G401.6 (cell line): Measurements from ENCODE around the gene BBIP1.

Experiments
- FAIRE-seq: peaks from 2 replicates; lab custom pipeline; 2012; peaks lifted over from hg19 to GRCh38; lab: Jason Lieb, UNC

BBIP1 gene, protein sequence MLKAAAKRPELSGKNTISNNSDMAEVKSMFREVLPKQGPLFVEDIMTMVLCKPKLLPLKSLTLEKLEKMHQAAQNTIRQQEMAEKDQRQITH

DNA sequence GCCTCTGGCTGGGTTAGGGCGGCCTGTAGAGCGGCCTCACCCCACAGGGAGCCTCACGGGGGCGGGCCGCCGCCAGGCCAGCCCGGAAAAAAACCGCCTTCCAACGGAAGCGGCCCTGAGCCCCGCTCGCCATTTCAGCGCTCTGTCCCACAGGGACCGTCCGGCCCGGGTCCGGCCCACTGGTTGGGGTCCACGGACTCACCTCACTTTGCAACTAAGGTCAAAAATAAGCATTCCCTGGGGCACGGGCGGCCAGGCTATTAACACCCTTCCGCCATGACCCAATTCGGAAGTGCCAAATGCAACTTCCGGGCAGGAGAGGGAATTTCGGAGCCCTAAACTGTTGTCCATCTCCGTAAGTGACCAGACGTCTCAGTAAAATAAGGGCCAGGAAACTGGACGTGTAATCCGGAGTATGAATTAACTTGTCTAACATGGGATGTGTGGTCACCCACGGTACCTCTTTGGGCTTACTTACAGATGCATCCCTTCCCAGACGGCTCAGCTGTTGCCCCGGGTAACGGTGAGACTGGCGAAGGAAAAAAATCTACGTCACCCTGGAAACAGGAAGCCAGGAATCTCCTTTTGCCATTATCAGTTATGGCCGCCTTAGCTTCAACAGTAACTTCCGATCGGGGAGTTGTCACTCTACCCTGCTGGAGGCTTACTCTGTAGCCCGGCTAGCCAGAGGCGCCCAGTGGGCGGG lies at the start of gene BBIP1:
Gene BBIP1 (minus strand): TSS at position 538 of the 706 bp plus-strand sequence. CDS start 1,023 bp downstream, outside the sequence.
- peak; percentile 99 for FAIRE-seq

DNA sequence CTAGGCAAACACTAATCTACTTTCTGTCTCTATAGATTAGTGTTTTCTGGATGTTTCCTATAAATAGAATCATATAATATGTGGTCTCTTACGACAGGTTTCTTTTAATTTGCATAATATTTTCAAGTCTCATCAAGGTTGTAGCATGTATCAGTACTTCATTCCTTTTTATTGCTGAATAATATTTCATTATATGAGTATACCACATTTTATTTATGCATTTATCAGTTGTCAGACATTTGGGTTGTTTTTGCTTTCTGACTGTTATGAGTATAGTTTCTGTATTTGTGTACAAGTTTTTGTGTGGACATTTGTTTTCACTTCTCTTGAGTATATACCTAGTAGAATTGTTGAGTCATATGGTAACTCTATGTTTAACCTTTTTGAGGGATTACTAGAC lies 48.7 kb upstream of the BBIP1 start:
- peak; percentile 66 for FAIRE-seq

DNA sequence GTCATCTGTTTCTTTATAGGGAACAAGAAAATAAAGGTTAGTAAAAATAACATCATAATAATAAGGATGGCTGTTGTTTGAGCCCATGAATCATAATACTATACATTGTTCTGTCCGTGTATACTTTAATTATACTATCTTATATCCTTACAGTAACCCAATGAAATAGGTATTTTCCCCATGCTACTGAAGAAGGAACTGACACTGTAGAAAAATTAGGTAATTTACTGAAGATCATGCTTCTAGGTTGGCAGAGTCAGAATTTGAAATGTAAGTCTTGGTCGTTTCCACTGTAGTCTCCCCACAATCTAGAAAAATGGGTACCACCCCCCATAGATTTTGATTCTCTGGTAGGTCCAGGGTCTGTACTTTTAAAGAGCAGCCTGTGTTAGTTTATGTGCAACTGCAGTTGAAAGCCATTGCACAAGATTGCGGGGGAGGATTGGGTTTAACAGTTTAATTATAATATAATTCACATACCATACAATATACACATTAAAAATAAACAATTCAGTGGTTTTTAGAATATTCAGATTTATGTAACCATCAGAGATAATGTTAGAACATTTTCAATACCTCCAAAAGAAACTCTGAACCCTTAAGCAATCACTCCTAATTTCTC lies 48.1 kb upstream of the BBIP1 start:
- no peak for FAIRE-seq

DNA sequence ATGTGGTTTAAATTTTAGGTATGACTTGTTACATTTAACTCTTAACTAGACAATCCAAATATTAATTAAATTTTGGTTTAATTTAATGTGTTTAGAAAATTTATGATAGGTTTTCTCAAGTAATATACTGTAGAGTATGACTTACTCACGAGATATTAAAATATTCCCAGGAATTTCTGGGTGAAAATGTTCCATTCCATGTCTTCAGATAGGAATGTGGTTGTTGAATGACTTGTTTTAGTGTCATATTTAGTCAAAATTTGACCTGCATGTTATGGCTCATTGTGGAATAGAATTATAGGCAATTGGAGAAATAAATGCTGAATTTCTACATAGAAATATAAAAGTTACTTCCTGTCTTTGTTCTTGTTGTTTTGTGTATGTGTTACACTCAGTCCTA lies 47.2 kb upstream of the BBIP1 start:
- peak; percentile 66 for FAIRE-seq

DNA sequence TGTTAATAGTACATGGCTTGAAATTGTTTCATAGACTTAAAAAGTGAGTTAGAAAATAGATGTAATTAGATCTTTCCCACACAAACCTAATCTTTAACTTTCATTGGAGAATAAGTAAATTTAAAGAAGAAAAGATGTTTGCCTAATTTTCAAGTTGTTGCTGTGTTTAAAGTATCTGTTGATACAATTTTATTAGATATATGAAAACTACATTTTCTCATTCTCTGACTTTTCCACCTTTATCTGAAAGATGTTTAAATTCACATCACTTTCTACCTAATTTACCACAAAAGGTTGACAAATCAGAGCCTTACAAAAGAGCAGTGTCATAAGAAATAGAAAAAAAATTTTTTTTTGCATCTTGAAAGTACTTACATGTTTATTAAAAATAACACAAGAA lies 46.2 kb upstream of the BBIP1 start:
- FAIRE-seq = peak; percentile 63

DNA sequence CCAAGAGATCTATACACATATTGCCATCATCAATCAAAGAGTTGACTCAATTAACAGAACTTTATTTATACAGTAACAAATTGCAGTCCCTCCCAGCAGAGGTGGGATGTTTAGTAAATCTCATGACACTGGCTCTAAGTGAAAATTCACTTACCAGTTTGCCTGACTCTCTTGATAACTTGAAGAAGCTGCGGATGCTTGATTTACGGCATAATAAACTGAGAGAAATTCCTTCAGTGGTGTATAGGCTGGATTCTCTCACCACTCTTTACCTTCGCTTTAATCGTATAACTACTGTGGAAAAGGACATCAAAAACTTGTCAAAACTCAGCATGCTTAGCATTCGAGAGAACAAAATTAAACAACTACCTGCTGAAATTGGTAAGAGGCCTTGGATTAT lies 45.7 kb upstream of the BBIP1 start:
- FAIRE-seq = no peak

DNA sequence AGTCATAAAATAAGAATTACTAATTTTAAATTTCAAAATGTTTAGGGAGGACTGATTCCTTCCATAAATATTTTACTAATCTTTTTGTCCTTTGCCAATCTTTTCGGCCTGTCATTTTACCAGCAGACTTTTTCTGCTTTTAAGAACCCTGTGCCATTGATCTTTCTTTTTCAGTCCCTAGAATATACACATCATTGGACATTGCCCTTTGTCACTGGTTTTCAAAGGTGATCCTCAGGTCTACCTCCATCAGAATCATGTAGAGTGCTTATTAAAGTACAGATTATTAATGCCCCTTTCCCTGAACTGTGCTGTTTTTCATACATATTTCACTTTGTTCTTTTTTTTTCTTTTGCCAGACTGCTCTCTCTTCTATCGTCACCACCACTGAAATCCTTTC lies 44.2 kb upstream of the BBIP1 start:
- FAIRE-seq = no peak

DNA sequence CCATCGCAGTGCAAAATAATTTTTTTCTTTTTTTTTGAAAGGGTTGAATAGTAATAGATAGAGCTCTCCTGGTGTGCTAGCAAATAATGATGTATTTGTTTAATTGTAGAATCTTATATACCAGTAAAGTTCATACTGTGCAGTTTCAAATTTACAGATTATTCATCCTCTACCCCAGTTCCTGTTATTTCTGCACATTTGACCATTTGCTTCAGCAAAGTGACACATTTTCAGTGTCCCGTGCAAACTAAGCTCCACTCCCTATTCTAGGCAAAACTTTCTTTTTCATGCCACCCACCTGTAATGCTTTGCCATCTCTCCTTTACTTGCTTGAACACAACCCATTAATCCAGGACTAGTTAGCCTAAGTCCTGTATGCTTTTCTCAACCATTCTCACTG lies 43.5 kb upstream of the BBIP1 start:
- FAIRE-seq = no peak

DNA sequence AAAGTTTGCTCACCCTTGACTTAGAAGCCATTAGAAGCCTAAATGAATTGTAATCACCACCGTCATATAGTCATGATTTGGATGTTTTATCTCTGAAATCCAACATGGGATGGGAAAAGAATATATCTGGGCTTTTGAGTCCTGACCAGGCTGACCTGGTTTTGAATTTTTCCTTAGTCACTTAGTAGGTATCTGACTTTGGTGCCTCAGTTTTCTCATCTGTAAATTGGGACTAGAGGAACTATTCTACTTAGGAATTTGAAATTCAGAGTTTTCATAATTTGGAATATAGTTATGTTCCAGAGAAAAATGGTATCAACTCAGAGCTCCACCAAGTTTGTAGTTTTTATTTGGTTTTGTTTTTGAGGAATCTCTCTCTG lies 41.3 kb upstream of the BBIP1 start:
- FAIRE-seq = no peak

DNA sequence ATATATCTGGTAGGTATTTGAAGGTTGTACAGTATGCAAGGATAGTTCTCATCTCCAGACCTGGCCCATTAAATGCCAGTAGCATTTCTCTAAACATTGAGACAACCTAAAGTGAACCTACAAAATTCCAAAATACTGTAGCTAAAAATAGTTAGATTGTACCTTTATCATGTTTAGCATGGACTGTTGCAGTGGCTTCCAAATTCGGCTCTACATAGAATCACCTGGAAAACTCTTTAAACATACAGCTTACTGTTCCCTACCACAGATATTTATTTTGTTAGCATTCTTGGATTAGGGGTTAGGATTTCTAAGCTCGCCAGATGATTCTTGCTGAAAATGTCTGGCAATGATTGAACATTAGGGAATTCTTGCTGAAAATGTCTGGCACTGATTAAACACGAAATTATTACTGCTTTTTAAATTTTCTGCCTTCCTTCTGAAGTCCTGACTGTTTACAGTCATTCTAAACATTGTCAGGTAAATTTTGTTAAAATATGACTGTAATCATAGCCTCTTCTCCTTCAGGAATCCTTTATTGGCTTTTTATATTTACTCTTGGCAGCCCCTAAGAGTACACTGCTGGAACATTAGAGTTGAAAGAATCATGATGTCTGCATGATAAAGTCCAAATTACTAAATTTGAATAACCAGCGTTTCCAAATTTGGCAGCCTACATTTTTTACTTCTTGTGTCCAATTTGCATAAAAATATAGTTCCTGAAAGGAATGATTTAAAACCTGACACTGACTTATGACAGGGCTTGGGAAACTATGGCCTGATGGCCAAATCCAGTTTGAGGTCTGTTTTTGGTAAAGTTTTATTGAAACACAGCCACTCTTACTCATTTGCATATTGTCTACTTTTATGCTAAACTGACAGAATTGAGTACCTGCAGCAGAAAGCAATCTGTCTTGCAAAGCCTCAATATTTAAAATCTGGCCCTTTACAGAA lies 40.7 kb upstream of the BBIP1 start:
- FAIRE-seq = no peak

DNA sequence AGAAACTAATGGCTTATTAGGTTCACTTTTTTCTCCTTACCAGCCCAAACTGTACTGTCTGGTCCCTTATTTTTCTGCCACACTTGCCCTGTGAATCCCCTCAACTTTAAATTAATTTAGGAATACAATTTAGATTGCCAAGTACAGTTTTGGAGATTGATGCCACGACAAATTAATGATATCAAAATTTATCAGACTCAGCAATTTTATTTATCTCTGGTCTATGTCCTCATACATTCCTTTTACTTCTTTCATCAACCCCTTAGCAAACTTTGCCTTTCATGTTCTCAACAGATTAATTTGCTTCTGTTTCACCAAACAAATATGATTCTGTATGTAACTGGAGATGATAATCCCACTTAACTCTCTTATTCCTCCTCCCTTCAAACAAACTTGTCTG lies 38.6 kb upstream of the BBIP1 start:
- FAIRE-seq = no peak

DNA sequence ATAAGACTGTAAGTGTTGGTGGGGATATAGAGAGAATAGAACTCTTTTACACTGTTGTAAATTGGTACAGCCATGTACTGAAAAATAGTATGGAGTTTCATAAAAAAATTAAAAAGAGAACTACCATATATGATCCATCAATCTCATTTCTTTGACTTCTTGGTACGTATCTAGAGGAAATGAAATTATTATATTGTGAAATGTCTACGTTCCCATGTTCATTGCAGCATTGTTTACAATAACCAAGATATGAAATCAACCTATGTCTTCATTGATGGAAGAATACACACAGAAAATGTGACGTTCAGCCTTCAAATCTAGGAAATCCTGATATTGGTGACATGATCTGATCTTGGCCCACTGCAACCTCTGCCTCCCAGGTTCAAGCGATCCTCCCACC lies 32.4 kb upstream of the BBIP1 start:
- no peak for FAIRE-seq

DNA sequence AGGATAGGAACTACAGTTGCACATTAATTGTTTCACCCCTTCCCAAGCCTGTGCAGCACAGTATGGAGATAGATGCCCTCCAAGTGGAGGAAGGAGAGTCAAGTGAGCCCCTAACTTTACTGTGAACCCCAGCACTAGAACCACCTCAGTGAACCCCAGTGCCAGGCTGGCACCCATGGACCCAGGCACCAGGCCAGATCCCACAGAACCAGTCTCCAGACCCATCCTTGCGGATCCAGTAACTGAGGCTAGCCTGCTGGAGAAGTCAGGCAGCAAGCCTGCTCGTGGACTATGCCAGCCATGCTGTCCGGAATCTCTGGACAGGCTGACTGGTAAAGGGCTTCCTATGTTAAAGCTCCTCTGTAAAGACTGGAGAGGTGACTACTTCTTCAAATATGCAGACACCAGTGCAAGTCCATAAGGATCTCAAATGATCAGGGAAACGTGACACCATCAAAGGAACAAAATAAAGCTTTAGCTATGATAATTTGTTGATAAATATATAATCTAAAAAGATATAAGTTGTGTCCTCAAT lies 28.1 kb upstream of the BBIP1 start:
- FAIRE-seq = no peak

DNA sequence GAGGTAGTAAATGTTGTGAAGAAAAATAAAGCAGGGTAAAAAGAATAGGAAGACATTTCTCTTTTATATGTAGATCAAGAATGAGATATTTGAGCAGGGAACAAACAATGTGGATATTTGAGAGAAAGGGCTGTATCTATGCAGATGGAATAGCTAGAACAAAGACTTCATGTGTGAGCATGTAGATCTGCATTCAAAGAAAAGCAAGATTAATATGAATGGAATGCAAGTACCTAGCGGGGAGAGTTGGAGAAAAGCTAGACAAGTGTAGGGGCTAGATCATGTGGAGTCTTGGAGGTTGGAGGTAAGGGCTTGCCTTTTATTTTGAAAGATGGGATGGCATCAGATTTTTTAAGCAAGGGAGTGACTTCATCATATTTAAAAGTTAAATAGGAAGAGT lies 27.5 kb upstream of the BBIP1 start:
- no peak for FAIRE-seq

DNA sequence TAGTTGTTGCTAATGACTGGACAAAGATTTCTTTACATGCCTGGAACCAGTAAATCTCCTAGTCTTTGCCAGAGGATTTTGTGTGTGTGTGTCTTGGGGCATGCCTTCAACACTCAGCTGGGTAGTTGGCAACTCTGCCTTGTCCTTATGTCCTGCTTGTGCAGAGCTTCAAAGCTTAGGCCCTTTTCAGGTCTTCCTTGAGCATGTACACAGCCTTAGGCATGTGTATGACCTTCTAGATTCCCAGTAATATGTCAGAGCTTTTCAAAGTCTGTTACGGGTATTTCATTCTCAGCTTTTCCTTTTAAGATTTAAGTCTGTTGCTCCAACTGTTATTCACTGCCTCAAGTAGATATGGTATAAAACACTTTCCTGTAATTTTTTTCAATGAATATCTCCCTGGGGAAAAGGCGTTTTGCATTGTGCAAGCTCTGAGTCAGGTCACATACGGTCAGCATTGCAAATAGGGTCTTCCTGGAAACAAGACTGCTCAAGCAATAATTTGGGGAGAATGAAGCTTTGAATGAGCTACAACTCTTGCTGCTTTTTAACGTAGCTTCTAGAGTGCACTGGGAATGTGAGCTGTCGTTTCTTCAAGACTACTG lies 25.9 kb upstream of the BBIP1 start:
- no peak for FAIRE-seq

DNA sequence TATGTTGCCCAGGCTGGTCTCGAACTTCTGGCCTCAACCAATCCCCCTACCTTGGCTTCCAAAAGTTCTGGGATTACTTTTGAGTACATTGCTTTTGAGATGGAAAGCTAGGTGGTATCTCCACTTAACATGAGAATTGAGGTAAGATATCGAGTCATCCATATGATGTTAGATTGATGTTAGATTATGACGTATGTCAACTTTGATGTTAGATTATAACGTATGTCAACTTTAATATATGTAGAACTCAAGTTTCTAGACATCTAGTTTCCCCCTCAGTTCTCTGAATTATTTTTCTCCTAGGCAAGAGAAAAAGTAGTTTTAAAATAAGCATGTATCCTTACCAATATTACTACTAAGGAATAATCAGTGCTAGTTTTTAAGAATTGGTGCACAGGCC lies 20.4 kb upstream of the BBIP1 start:
- FAIRE-seq = no peak

DNA sequence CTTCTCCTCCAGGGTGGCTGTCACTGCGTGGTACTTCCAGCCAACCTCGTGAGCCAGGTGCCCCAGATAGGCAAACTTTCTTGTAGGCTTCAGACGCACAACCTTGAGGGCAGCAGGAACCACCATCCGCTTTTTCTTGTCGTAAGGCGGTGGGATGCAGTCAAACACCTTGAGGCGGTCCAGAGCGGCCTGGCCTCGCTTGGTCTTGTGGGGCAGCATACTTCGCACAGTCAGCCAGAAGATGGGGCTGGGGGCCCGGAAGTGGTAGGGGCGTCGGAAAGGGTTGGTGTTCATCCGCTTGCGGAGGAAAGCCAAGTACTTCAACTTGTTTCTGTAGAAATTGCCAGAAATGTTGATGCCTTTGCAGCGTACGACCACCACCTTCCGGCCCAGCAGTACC lies 17.8 kb upstream of the BBIP1 start:
- FAIRE-seq = no peak

DNA sequence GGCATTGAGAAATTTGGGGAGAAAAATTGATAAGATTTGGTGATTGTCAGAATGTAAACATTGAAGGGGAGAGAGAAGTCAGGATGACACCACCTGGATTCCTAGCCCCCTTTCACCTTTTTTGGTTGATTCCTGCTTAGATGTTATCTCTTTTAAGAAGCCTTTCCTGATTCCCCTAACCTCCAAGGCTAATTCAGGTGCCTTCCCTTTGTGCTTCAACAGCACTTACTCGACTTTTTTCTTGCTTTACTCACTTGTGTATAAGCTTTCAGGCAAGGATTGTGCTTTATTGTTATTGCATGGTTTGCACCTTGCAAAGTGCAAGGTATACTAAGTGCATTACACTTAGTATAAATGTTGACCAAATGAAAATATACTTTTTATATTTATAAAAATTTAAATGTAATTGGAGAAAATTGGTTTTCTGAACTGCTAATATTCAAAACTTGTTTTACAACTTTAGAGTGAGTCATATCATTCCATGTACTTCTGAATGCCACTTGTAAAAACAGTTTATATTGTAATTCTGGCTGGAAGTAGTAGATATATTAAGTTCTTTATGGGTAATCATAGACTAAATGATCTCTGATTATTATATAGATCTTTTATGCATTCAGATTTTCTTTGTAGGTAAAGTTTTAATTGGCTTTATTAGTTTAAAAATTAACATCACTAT lies 13.7 kb upstream of the BBIP1 start:
- FAIRE-seq = peak; percentile 48

DNA sequence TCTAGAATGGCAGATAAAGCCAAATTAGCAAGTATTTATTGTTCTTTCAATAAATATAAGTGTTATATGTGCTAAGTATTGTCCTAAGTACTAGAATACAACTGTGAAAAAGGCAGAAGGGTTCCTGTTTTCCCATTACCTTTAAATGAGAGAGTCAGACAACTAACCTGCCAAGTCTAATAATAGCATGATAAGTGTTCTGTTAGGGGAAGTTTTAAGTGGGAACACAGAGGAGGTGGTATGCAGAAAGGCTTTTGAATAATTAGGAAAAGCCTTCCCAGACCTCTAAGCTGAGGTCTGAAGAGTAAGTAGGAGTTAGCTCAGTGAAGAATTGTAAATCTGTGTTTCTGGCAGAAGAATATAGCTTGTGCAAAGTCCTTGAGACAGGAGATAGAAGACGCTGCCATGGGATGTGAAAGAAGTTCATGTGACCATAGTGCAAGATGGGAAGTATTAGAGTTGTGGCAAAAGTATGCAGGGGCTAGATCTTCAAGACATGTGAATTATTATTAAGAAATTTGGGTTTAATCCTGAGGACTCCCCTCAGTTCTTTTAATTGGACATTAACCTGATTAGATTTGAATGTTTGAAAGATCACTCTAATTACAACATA lies 12.9 kb upstream of the BBIP1 start:
- no peak for FAIRE-seq

DNA sequence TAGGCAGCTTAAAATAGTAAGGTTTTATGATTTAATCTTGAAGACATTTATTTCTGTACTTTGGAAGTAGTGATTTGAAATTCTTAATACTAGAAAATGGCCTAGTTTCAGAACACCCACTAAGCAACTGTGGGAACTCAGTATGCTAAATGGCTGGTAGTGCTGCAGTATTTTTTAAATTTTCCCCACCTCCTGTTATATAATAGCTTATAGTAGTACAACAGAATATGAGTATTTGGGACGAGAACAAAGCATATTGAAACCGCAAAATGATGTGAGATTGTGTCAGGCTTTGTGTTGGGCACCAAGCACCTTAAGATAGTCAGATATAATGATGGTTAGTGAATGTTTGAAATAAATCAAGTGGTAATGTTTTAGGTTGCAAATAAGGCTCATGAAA lies 8.5 kb upstream of the BBIP1 start:
- peak; percentile 50 for FAIRE-seq

DNA sequence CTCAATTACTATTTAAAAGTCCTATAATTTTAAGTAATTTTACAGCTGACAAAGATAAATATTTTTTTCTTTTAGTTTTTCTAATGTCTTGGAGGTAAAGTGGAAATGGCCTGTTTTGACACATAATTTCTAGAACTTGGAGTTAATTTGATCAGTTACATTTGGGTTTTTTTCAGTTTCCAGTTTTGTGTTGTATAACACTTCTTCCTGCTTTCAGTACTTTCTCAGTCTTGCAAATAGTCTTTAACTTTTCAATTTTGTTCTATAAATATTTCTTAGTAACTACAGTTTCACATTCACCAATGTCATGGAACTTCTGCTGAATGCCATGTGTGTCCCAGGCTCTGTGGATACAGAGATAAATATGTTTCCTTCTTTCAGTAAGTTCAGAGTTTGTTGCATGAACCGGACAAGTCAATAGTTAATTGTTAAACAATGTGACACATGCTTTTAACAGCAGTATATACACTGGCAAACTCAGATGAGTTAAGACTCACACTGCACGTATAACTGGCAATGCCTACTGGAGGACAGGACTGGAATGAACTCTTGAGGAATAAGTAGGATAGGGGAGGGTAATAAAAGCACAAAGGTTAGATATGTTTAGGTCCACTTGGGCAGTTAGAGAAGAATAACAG lies 5.0 kb upstream of the BBIP1 start:
- peak; percentile 82 for FAIRE-seq
